ENCODE measurements around the gene ZNF831.

ZNF831 gene

GRCh38 chr20:59255256-59255655 is 91.6 kb downstream of the ZNF831 start:
- DNase-seq: no peak

GRCh38 chr20:59258221-59258621 is 94.6 kb downstream of the ZNF831 start:
- DNase-seq: peak; percentile 18

- DNase-seq: no peak
Measured at GRCh38 chr20:59259946-59260345, 96.3 kb downstream of the ZNF831 start.

- DNase-seq: no peak
Measured at GRCh38 chr20:59265298-59265697, 101.7 kb downstream of the ZNF831 start.

GRCh38 chr20:59268870-59269269 is 105.2 kb downstream of the ZNF831 start:
- no peak for DNase-seq

GRCh38 chr20:59269411-59270025 is 105.9 kb downstream of the ZNF831 start:
- DNase-seq: no peak

GRCh38 chr20:59270380-59270779 is 106.8 kb downstream of the ZNF831 start:
- no peak for DNase-seq

GRCh38 chr20:59273739-59274357 is 110.2 kb downstream of the ZNF831 start:
- DNase-seq: no peak

- no peak for DNase-seq
Measured at GRCh38 chr20:59276938-59277337, 113.3 kb downstream of the ZNF831 start.

- DNase-seq: no peak
Measured at GRCh38 chr20:59284470-59284869, 120.8 kb downstream of the ZNF831 start.

GRCh38 chr20:59289994-59290393 is 126.4 kb downstream of the ZNF831 start:
- DNase-seq: no peak

- peak; percentile 21 for DNase-seq
Measured at GRCh38 chr20:59291740-59292383, 128.2 kb downstream of the ZNF831 start.

GRCh38 chr20:59295531-59295930 is 131.9 kb downstream of the ZNF831 start:
- DNase-seq: no peak

- no peak for DNase-seq
Measured at GRCh38 chr20:59297686-59298085, 134.1 kb downstream of the ZNF831 start.

- DNase-seq: peak; percentile 20
Measured at GRCh38 chr20:59299945-59300332, 136.3 kb downstream of the ZNF831 start.

- no peak for DNase-seq
Measured at GRCh38 chr20:59300333-59301081, 136.9 kb downstream of the ZNF831 start, which contains the start of gene EDN3. EDN3 (plus strand) TSS chr20:59300611; CDS start chr20:59300813, 202 bp downstream.

- no peak for DNase-seq
Measured at GRCh38 chr20:59301343-59302007, 137.9 kb downstream of the ZNF831 start.

- peak; percentile 89 for DNase-seq
Measured at GRCh38 chr20:59305908-59306655, 142.5 kb downstream of the ZNF831 start.

GRCh38 chr20:59307270-59307669 is 143.6 kb downstream of the ZNF831 start:
- DNase-seq: no peak
